ENCODE data around the gene BCO2.

Gene BCO2

DNA sequence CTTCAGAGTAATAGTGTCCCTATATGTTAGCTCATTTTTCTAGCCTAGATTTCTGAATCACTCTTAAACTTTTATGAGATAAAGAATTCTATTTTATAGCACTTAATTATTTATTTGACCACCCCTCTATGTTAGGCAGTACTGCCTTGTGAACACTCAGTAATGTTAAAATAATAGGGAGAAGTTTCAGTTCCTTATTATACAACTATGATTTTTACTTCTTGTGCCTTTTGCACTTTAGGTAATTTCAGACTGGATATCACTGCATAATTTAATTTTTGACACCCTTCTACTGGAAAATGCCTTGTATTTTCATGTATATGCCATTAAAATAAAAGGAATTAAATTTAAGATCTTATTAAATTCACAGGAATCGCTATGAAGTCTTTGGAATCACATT is 3.1 kb downstream of the BCO2 start:
- TF ChIP-seq ZNF76 (tag by site-specific recombination; IDR thresholded peaks at IDR 0.05; ENCODE audit: borderline replicate concordance, low read depth) (no peak), ZNF623 (tag by site-specific recombination; IDR thresholded peaks at IDR 0.05) (no peak), ZNF16 (tag by site-specific recombination; IDR thresholded peaks at IDR 0.05; ENCODE audit: low read depth) (no peak), ZNF211 (tag by site-specific recombination; IDR thresholded peaks at IDR 0.05; ENCODE audit: low read depth) (no peak), ZNF140 (tag by site-specific recombination; IDR thresholded peaks at IDR 0.05) (no peak), PRDM1 (tag by site-specific recombination; IDR thresholded peaks at IDR 0.05) (no peak), ZNF157 (tag by site-specific recombination; IDR thresholded peaks at IDR 0.05) (no peak), HOXA7 (CRISPR knock-in tag; IDR thresholded peaks at IDR 0.05; ENCODE audit: borderline replicate concordance) (no peak), ZNF324 (tag by site-specific recombination; IDR thresholded peaks at IDR 0.05) (no peak), ZFP3 (tag by site-specific recombination; IDR thresholded peaks at IDR 0.05; ENCODE audit: low read depth) (no peak)
- TF ChIP-seq, protein P1, sequence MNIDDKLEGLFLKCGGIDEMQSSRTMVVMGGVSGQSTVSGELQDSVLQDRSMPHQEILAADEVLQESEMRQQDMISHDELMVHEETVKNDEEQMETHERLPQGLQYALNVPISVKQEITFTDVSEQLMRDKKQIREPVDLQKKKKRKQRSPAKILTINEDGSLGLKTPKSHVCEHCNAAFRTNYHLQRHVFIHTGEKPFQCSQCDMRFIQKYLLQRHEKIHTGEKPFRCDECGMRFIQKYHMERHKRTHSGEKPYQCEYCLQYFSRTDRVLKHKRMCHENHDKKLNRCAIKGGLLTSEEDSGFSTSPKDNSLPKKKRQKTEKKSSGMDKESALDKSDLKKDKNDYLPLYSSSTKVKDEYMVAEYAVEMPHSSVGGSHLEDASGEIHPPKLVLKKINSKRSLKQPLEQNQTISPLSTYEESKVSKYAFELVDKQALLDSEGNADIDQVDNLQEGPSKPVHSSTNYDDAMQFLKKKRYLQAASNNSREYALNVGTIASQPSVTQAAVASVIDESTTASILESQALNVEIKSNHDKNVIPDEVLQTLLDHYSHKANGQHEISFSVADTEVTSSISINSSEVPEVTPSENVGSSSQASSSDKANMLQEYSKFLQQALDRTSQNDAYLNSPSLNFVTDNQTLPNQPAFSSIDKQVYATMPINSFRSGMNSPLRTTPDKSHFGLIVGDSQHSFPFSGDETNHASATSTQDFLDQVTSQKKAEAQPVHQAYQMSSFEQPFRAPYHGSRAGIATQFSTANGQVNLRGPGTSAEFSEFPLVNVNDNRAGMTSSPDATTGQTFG (tag by site-specific recombination; IDR thresholded peaks at IDR 0.05; ENCODE audit: borderline replicate concordance) = no peak
- TF ChIP-seq, protein P2, sequence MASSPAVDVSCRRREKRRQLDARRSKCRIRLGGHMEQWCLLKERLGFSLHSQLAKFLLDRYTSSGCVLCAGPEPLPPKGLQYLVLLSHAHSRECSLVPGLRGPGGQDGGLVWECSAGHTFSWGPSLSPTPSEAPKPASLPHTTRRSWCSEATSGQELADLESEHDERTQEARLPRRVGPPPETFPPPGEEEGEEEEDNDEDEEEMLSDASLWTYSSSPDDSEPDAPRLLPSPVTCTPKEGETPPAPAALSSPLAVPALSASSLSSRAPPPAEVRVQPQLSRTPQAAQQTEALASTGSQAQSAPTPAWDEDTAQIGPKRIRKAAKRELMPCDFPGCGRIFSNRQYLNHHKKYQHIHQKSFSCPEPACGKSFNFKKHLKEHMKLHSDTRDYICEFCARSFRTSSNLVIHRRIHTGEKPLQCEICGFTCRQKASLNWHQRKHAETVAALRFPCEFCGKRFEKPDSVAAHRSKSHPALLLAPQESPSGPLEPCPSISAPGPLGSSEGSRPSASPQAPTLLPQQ (tag by site-specific recombination; IDR thresholded peaks at IDR 0.05) = no peak
- Histone ChIP-seq H3K4me1 (ENCODE audit: control insufficient read depth, insufficient read depth, low read length) (peaks cover 3% of the 10 kb centered on the region; the same call in 1 of the 2 replicates), H3K9me3 (ENCODE audit: control insufficient read depth, insufficient read depth, low read depth, low read length) (no peaks in the 10 kb centered on the region), H3K36me3 (ENCODE audit: control insufficient read depth in 2 of 2, insufficient read depth in 1 of 2, low read length in 2 of 2) (no peaks in the 10 kb centered on the region), H3K4me3 (ENCODE audit: low read depth, low read length) (no peak overlapping the region), H3K27ac (ENCODE audit: extremely low read depth, low read depth, low read length) (no peak overlapping the region)
- ChIA-PET CTCF (interaction anchor here (5.2 kb wide), 1 partner anchor 66 kb away, joined by 64 read pairs; no protein-coding TSS in a partner anchor), POLR2A (interaction anchor here (1.0 kb wide), 1 partner anchor 27 kb away, joined by 3 read pairs; no protein-coding TSS in a partner anchor)

DNA sequence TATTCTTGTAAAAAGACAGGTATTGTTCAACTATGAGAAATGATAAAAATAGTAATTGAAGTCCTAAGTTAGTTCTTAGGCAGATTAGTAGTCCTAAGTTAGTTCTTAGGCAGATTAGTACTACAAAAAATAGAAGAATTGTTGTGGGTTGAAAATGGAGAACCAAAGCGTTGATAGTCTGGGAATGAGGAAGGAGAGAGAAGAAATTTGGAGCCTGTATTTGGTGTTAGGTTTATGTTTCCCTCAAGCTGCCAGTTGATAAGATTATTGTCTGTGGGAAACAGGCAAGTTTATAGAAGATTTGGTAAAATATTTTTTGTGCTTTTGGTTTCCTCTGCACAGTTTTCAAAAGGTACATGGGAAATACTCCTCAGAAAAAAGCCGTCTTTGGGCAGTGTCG is 3.6 kb downstream of the BCO2 start:
- ChIA-PET CTCF (interaction anchor here (5.2 kb wide), 1 partner anchor 67 kb away, joined by 64 read pairs; no protein-coding TSS in a partner anchor), POLR2A (no interaction called here)
- no peak overlapping the region for H3K27ac ChIP-seq (ENCODE audit: extremely low read depth, low read depth, low read length)
- H3K4me1 ChIP-seq (ENCODE audit: control insufficient read depth, insufficient read depth, low read length) = peaks cover 3% of the 10 kb centered on the region; the same call in 1 of the 2 replicates
- no peaks in the 10 kb centered on the region for H3K36me3 ChIP-seq (ENCODE audit: control insufficient read depth in 2 of 2, insufficient read depth in 1 of 2, low read length in 2 of 2)
- no peaks in the 10 kb centered on the region for H3K9me3 ChIP-seq (ENCODE audit: control insufficient read depth, insufficient read depth, low read depth, low read length)
- H3K4me3 ChIP-seq (ENCODE audit: low read depth, low read length) = no peak overlapping the region
- no peak for TF ChIP-seq ZFP37 (tag by site-specific recombination; IDR thresholded peaks at IDR 0.05)
- TF ChIP-seq ZNF777 (tag by site-specific recombination; IDR thresholded peaks at IDR 0.05; ENCODE audit: borderline replicate concordance) = no peak
- no peak for TF ChIP-seq MEIS1 (CRISPR knock-in tag; IDR thresholded peaks at IDR 0.05; ENCODE audit: borderline replicate concordance)
- no peak for TF ChIP-seq ZNF311 (tag by site-specific recombination; IDR thresholded peaks at IDR 0.05; ENCODE audit: borderline replicate concordance)
- no peak for TF ChIP-seq ZNF548 (tag by site-specific recombination; IDR thresholded peaks at IDR 0.05)
- TF ChIP-seq, protein P2 (tag by site-specific recombination; IDR thresholded peaks at IDR 0.05) = no peak
- no peak for TF ChIP-seq ZNF600 (tag by site-specific recombination; IDR thresholded peaks at IDR 0.05)
- TF ChIP-seq ZNF37A (tag by site-specific recombination; IDR thresholded peaks at IDR 0.05) = no peak
- no peak for TF ChIP-seq ZNF202 (tag by site-specific recombination; IDR thresholded peaks at IDR 0.05; ENCODE audit: borderline replicate concordance)
- TF ChIP-seq SP7 (tag by site-specific recombination; IDR thresholded peaks at IDR 0.05) = no peak
- no peak for TF ChIP-seq ZNF184 (tag by site-specific recombination; IDR thresholded peaks at IDR 0.05)
- TF ChIP-seq HOXA7 (CRISPR knock-in tag; IDR thresholded peaks at IDR 0.05; ENCODE audit: borderline replicate concordance) = no peak
- TF ChIP-seq ZNF2 (tag by site-specific recombination; IDR thresholded peaks at IDR 0.05) = no peak
- TF ChIP-seq, protein P3, sequence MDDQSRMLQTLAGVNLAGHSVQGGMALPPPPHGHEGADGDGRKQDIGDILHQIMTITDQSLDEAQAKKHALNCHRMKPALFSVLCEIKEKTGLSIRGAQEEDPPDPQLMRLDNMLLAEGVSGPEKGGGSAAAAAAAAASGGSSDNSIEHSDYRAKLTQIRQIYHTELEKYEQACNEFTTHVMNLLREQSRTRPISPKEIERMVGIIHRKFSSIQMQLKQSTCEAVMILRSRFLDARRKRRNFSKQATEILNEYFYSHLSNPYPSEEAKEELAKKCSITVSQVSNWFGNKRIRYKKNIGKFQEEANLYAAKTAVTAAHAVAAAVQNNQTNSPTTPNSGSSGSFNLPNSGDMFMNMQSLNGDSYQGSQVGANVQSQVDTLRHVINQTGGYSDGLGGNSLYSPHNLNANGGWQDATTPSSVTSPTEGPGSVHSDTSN (CRISPR knock-in tag; IDR thresholded peaks at IDR 0.05) = no peak
- TF ChIP-seq, protein P4, sequence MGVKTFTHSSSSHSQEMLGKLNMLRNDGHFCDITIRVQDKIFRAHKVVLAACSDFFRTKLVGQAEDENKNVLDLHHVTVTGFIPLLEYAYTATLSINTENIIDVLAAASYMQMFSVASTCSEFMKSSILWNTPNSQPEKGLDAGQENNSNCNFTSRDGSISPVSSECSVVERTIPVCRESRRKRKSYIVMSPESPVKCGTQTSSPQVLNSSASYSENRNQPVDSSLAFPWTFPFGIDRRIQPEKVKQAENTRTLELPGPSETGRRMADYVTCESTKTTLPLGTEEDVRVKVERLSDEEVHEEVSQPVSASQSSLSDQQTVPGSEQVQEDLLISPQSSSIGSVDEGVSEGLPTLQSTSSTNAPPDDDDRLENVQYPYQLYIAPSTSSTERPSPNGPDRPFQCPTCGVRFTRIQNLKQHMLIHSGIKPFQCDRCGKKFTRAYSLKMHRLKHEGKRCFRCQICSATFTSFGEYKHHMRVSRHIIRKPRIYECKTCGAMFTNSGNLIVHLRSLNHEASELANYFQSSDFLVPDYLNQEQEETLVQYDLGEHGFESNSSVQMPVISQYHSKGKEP (tag by site-specific recombination; IDR thresholded peaks at IDR 0.05) = no peak
